ENCODE measurements around the gene HSPB9. TPM values are rescaled to one million over a fixed set of nuclear protein-coding genes. Genes with fewer than 3 reads are reported as not detected.

Gene HSPB9
- total RNA-seq, 1 donor from 2014 or later, result not detected

GRCh38 chr17:42160531-42160910, 37.9 kb downstream of the HSPB9 start:
- H3K4me1 Mint-ChIP-seq, result peaks cover 8% of the 10 kb centered on the region
- H3K27me3 Mint-ChIP-seq, result no peaks in the 10 kb centered on the region
- no peaks in the 10 kb centered on the region for H3K9me3 Mint-ChIP-seq
- CTCF ChIA-PET, result no interaction called here
- POLR2A ChIA-PET, result interaction anchor here (0.7 kb wide), 1 partner anchor 27 kb away, joined by 6 read pairs; no protein-coding TSS in a partner anchor
- DNase-seq (no peak), ATAC-seq (ENCODE audit: low read depth) (no peak)
- intact Hi-C loops (cut with micrococcal nuclease), result no loop called here
- no peak for TF ChIP-seq CTCF (IDR thresholded peaks at IDR 0.05)
- H3K4me3 Mint-ChIP-seq, result no peak overlapping the region
- no peaks in the 10 kb centered on the region for H3K36me3 Mint-ChIP-seq (ENCODE audit: low read depth)
- H3K27ac Mint-ChIP-seq, result no peak overlapping the region

GRCh38 chr17:42163113-42163512, 40.5 kb downstream of the HSPB9 start:
- Mint-ChIP-seq H3K9me3 (no peaks in the 10 kb centered on the region), H3K36me3 (ENCODE audit: low read depth) (no peaks in the 10 kb centered on the region), H3K27ac (no peak overlapping the region), H3K27me3 (no peaks in the 10 kb centered on the region), H3K4me3 (no peak overlapping the region), H3K4me1 (peaks cover 8% of the 10 kb centered on the region)
- TF ChIP-seq CTCF (IDR thresholded peaks at IDR 0.05), result no peak
- ChIA-PET POLR2A (no interaction called here), CTCF (no interaction called here)
- intact Hi-C loops (cut with micrococcal nuclease), result no loop called here
- no peak for ATAC-seq (ENCODE audit: low read depth)
- no peak for DNase-seq

- ChIA-PET POLR2A (interaction anchor here (0.5 kb wide), 1 partner anchor 1887 kb away, joined by 3 read pairs; no protein-coding TSS in a partner anchor), CTCF (interaction anchor here (1.6 kb wide), 1 partner anchor 20 kb away, joined by 4 read pairs; no protein-coding TSS in a partner anchor)
- Mint-ChIP-seq H3K27ac (no peak overlapping the region), H3K9me3 (no peaks in the 10 kb centered on the region), H3K4me3 (no peak overlapping the region), H3K4me1 (peaks cover 8% of the 10 kb centered on the region), H3K36me3 (ENCODE audit: low read depth) (no peaks in the 10 kb centered on the region), H3K27me3 (no peaks in the 10 kb centered on the region)
- ATAC-seq (ENCODE audit: low read depth), result no peak
- intact Hi-C loops (cut with micrococcal nuclease), result no loop called here
- TF ChIP-seq CTCF (IDR thresholded peaks at IDR 0.05), result no peak
- no peak for DNase-seq
These were observed 41.2 kb downstream of the HSPB9 start for GRCh38 chr17:42163696-42164407.

- ATAC-seq (ENCODE audit: low read depth) (no peak), DNase-seq (no peak)
- ChIA-PET POLR2A (no interaction called here), CTCF (no interaction called here)
- Mint-ChIP-seq H3K4me3 (no peak overlapping the region), H3K9me3 (no peaks in the 10 kb centered on the region), H3K4me1 (peaks cover 8% of the 10 kb centered on the region), H3K27ac (no peak overlapping the region), H3K36me3 (ENCODE audit: low read depth) (no peaks in the 10 kb centered on the region), H3K27me3 (no peaks in the 10 kb centered on the region)
- intact Hi-C loops (cut with micrococcal nuclease), result no loop called here
- no peak for TF ChIP-seq CTCF (IDR thresholded peaks at IDR 0.05)
These were observed 43.1 kb downstream of the HSPB9 start for GRCh38 chr17:42165751-42166150.

GRCh38 chr17:42166196-42166763, 43.7 kb downstream of the HSPB9 start:
- Mint-ChIP-seq H3K9me3 (no peaks in the 10 kb centered on the region), H3K36me3 (ENCODE audit: low read depth) (no peaks in the 10 kb centered on the region), H3K4me1 (peaks cover 6% of the 10 kb centered on the region), H3K4me3 (no peak overlapping the region), H3K27ac (no peak overlapping the region), H3K27me3 (no peaks in the 10 kb centered on the region)
- intact Hi-C loops (cut with micrococcal nuclease), result no loop called here
- ATAC-seq (ENCODE audit: low read depth) (no peak), DNase-seq (no peak)
- TF ChIP-seq CTCF (IDR thresholded peaks at IDR 0.05), result no peak
- ChIA-PET POLR2A (no interaction called here), CTCF (no interaction called here)
